WTC11 (cell line): ENCODE results near the gene NSMF.

ENCODE experiments used
- CBFB ChIP-seq: sonication (generic); formaldehyde crosslinking; IDR thresholded peaks from 2 replicates; pipeline ENCODE4 v1.8.1; 2022; ENCODE audit warnings: mild to moderate bottlenecking, low read depth, missing genetic modification reagents
- FOXP1 ChIP-seq: sonication (generic); formaldehyde crosslinking; IDR thresholded peaks from 2 replicates; pipeline ENCODE4 v1.8.0; 2022; ENCODE audit warnings: missing genetic modification reagents, mild to moderate bottlenecking, moderate library complexity, borderline replicate concordance
- MYBL2 ChIP-seq: sonication (generic); formaldehyde crosslinking; IDR thresholded peaks from 2 replicates; pipeline ENCODE4 v1.8.1; 2023; ENCODE audit warnings: mild to moderate bottlenecking, moderate library complexity, missing genetic modification reagents
- NR3C1 ChIP-seq: sonication (generic); formaldehyde crosslinking; conservative IDR thresholded peaks from 2 replicates; pipeline ENCODE4 v1.8.1; 2023; ENCODE audit warnings: low read depth, mild to moderate bottlenecking, missing genetic modification reagents
- PRRX2 ChIP-seq: fragments of 250-450 bp; sonication (Bioruptor Pico); IDR thresholded peaks from 2 replicates; pipeline ENCODE4 v1.8.0; 2021; ENCODE audit warnings: mild to moderate bottlenecking
- TCF7 ChIP-seq: sonication (generic); formaldehyde crosslinking; IDR thresholded peaks from 2 replicates; pipeline ENCODE4 v1.8.0; 2022; ENCODE audit warnings: mild to moderate bottlenecking, low read depth, missing genetic modification reagents, moderate library complexity
- TEAD1 ChIP-seq: sonication (generic); formaldehyde crosslinking; IDR thresholded peaks from 2 replicates; pipeline ENCODE4 v1.8.0; 2022; ENCODE audit warnings: mild to moderate bottlenecking, missing genetic modification reagents
- TP53 ChIP-seq: sonication (generic); formaldehyde crosslinking; IDR thresholded peaks from 2 replicates; pipeline ENCODE4 v1.8.1; 2023; ENCODE audit warnings: mild to moderate bottlenecking, missing genetic modification reagents
- TF ChIP-seq, protein P1 (sequence below): fragments of 200-600 bp; IDR thresholded peaks from 2 replicates; pipeline ENCODE4 v1.8.0; 2022; ENCODE audit warnings: antibody characterized with exemption
- TF ChIP-seq, protein P2 (sequence below): sonication (generic); formaldehyde crosslinking; IDR thresholded peaks from 2 replicates; pipeline ENCODE4 v1.8.0; 2022; ENCODE audit warnings: mild to moderate bottlenecking, missing genetic modification reagents

DNA sequence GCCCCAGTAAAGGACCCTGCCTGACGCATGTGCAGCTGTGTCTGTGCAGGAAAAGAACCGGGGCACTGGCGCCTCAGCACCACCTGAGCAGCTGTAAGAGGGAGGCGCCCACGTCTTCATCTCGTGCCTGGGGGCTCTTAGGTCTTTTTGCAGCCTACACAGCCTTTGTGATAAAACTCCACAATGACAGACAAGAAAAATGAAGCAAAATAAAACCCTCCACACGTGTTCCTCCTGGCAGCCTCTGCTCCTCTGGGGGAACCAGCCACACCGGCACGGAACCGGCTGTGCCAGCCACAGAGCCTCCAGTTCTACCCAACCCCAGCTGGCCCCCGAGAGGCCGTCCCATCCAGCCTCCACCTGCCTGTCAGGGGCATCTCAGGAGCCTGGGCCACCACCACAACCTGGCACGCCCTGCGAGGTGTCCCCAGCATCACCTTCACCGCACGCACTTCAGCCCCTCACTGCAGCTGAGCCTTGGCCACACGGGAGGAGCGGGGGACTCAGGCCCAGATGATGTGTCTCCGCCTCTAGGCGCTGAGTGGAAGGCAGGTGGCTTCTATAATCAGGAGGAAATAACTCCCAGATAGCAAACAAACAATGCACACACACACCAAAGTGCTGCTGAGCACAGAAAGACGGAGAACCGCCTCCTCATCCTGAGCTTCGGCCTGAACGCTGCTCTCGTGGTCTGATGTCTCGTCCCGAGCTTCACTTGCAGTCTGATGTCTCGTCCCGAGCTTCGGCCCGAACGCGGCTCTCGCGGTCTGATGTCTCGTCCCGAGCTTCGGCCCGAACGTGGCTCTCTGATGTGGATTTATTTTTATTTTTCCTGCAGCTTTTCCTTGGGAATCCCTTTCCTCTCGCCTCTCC is 28.6 kb upstream of the NSMF start:
- TF ChIP-seq, protein P1, sequence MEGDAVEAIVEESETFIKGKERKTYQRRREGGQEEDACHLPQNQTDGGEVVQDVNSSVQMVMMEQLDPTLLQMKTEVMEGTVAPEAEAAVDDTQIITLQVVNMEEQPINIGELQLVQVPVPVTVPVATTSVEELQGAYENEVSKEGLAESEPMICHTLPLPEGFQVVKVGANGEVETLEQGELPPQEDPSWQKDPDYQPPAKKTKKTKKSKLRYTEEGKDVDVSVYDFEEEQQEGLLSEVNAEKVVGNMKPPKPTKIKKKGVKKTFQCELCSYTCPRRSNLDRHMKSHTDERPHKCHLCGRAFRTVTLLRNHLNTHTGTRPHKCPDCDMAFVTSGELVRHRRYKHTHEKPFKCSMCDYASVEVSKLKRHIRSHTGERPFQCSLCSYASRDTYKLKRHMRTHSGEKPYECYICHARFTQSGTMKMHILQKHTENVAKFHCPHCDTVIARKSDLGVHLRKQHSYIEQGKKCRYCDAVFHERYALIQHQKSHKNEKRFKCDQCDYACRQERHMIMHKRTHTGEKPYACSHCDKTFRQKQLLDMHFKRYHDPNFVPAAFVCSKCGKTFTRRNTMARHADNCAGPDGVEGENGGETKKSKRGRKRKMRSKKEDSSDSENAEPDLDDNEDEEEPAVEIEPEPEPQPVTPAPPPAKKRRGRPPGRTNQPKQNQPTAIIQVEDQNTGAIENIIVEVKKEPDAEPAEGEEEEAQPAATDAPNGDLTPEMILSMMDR = no peak
- no peak for TF ChIP-seq PRRX2 (CRISPR knock-in tag)
- TF ChIP-seq FOXP1 (CRISPR knock-in tag) = no peak
- TF ChIP-seq TP53 (CRISPR knock-in tag) = no peak
- no peak for TF ChIP-seq TCF7 (CRISPR knock-in tag)
- no peak for TF ChIP-seq MYBL2
- TF ChIP-seq, protein P2, sequence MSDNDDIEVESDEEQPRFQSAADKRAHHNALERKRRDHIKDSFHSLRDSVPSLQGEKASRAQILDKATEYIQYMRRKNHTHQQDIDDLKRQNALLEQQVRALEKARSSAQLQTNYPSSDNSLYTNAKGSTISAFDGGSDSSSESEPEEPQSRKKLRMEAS (CRISPR knock-in tag) = no peak
- TF ChIP-seq NR3C1 (CRISPR knock-in tag) = no peak
- no peak for TF ChIP-seq CBFB (CRISPR knock-in tag)
- TF ChIP-seq TEAD1 (CRISPR knock-in tag) = no peak
